Measurements from ENCODE around the gene SEC16A.

SEC16A gene

DNA sequence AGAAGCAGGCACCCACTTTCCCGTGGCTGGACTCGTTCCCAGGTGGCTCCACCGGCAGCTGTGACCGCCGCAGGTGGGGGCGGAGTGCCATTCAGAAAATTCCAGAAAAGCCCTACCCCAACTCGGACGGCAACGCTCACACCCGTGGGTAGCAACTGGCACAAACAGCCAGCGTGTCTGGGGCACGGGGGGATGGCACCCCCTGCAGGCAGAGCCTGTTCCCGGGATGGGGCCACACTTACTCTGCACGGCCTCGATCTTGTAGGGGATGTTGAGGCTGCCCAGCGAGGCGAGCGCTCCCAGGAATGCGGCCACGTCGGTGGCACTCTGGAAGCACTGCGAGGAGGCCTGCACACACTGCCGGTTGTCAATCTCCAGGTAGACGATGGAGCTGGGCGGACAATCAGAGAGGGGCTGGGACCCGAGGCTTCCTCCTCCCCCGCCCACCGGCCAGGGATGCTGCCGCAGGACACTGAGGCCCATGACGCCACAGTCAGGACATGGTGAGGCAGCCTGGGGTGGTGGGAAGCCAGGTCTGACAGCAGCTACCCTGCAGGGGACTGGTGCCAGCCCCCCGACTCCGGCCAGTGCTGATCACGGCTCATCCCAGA is 20.2 kb upstream of the SEC16A start:
- in situ Hi-C loops (cut with HindIII; ENCODE audit: low pct_ligation_motif_present, low sequenced_read_pairs): no loop called here
- peaks cover 54% of the 10 kb centered on the region for H3K36me3 ChIP-seq (replicated peaks)
- H3K27ac ChIP-seq: no peak overlapping the region
- TF ChIP-seq, protein P1, sequence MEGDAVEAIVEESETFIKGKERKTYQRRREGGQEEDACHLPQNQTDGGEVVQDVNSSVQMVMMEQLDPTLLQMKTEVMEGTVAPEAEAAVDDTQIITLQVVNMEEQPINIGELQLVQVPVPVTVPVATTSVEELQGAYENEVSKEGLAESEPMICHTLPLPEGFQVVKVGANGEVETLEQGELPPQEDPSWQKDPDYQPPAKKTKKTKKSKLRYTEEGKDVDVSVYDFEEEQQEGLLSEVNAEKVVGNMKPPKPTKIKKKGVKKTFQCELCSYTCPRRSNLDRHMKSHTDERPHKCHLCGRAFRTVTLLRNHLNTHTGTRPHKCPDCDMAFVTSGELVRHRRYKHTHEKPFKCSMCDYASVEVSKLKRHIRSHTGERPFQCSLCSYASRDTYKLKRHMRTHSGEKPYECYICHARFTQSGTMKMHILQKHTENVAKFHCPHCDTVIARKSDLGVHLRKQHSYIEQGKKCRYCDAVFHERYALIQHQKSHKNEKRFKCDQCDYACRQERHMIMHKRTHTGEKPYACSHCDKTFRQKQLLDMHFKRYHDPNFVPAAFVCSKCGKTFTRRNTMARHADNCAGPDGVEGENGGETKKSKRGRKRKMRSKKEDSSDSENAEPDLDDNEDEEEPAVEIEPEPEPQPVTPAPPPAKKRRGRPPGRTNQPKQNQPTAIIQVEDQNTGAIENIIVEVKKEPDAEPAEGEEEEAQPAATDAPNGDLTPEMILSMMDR (IDR thresholded peaks at IDR 0.05; ENCODE audit: low read depth, low read length, missing control alignments): no peak
- DNase-seq: no peak
- H3K27me3 ChIP-seq (replicated peaks): no peaks in the 10 kb centered on the region
- no peak overlapping the region for H3K4me3 ChIP-seq (ENCODE audit: low read depth, low read length)

DNA sequence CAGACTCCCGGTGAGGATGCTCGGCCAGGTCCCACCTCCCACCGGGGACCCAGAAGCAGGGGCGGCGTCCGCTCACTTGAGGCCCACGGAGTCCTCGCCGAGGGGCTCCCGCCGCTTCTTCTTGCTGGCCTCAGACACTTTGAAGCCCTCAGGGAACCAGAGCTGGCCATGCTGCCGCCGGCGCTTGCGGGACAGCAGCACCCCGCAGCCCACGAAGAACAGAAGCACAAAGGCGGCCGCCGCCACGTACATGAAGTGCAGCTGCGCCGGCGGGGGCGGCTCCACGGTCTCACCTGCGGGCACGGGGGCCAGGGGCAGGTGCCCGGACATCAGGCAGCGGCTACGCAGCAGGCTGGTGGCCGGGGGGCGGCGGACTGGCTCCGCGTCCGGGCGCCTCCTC is 19.4 kb upstream of the SEC16A start:
- no peaks in the 10 kb centered on the region for H3K27me3 ChIP-seq (replicated peaks)
- H3K27ac ChIP-seq: no peak overlapping the region
- in situ Hi-C loops (cut with HindIII; ENCODE audit: low pct_ligation_motif_present, low sequenced_read_pairs): no loop called here
- DNase-seq: no peak
- TF ChIP-seq, protein P1 (IDR thresholded peaks at IDR 0.05; ENCODE audit: low read depth, low read length, missing control alignments): no peak
- no peak overlapping the region for H3K4me3 ChIP-seq (ENCODE audit: low read depth, low read length)
- peaks cover 49% of the 10 kb centered on the region for H3K36me3 ChIP-seq (replicated peaks)

DNA sequence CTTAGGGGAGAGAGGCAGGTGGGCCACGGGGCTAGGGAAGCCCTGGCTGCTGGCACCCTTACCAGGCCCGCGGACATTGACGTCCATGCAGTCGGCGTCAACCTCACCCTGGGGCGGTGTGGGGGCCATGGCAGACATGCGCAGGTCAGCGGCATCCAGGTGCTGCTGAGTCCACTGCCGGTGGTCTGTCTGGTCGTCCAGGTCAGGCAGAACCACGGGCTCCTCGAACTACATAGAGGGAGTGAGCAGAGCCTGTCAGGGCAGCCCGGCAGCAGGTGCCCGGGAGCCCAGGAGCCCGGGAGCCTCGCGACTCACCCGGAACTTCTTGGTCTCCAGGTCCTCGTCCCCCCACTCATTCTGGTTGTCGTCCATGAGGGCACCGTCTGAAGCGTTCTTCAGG is 18.8 kb upstream of the SEC16A start:
- Histone ChIP-seq H3K27me3 (replicated peaks) (no peaks in the 10 kb centered on the region), H3K36me3 (replicated peaks) (peaks cover 48% of the 10 kb centered on the region), H3K27ac (no peak overlapping the region), H3K4me3 (ENCODE audit: low read depth, low read length) (no peak overlapping the region)
- no peak for DNase-seq
- in situ Hi-C loops (cut with HindIII; ENCODE audit: low pct_ligation_motif_present, low sequenced_read_pairs): no loop called here
- TF ChIP-seq, protein P1 (IDR thresholded peaks at IDR 0.05; ENCODE audit: low read depth, low read length, missing control alignments): no peak

DNA sequence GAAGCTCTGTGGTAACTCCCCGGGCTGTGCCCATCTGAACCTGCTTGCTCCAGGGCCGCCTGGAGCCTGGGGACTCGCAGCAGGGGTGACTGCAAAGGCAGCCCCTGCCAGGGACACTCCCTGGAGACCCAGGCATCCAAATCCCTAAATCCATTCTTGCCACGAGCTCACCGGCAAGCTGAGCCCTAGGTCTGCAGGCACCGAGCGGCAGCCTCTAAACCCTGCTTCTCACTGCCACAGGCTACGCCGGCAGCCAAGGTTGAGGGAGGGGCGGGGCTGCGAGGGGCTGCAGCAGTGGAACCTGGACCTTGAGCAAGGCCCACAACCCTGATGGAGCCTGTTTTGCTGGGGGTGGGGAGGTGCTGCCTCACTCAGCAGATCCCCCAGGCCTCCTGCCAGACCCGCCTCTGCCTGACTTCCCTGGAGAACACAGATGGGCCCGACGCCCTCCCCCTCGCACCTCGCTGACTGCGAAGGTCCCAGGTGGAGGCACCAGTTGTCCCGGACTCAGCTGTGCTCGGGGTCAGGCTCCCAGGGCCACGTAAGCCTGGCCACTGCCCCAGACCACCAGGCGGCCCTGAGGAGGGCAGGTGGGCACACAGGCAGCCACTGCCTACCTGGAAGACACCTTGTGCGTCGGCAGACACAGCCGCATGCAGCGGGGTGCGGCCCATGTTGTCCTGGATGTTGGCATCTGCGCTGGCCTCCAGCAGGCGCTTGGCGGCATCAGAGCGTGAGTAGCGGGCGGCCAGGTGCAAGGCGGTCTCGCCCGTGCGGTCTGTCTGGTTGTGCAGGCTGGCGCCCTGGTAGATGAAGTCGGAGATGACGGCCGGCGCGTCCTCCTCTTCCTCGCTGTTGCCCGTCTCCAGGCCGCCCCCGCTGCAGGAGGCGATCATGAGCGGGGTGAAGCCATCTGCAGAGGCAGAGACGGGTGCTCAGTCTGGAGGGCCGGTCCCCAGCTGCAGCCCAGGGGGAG is 17.4 kb upstream of the SEC16A start:
- in situ Hi-C loops (cut with HindIII; ENCODE audit: low pct_ligation_motif_present, low sequenced_read_pairs): no loop called here

DNA sequence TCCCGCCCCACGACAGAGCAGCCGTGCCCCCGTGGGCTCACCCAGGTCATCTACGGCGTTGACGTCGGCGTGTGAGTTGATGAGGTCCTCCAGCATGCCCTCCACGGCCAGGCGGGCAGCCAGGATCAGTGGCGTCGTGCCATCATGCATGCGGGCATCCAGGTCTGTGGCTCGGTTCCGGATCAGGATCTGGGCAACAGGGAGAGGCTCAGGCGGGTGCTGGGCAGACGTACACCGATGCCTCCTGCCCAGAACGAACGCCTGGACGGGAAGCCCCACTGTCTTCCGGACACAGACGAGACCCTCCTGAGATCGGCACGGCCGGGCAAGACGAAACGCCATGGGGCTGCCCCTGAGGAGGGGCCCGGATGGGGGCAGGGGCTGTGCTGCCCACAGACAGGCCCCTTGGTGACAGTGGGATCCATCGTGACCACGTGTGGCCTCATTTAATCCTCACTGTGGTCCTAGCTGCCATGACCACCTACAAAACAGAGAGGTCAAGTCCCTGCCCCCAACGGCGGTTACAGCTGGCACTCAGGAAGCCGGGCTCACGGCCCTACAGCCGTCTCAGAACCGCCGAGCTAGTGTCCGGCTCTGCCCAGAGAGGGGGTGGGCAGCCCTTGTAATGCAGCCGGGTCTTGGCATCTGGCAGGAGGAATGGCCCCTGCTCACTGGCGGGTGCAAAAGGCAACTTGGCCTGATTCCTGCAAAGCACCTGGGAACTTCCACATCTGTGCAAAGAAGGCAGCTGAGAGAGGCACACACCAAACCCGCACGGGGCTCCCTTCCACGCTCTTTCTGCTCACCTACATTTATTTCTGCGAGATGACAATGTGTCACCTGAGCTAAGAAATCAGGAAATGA is 16.5 kb upstream of the SEC16A start:
- in situ Hi-C loops (cut with HindIII; ENCODE audit: low pct_ligation_motif_present, low sequenced_read_pairs): no loop called here
- Histone ChIP-seq H3K36me3 (replicated peaks) (peaks cover 42% of the 10 kb centered on the region), H3K27me3 (replicated peaks) (no peaks in the 10 kb centered on the region), H3K27ac (no peak overlapping the region), H3K4me3 (ENCODE audit: low read depth, low read length) (no peak overlapping the region)
- TF ChIP-seq, protein P1 (IDR thresholded peaks at IDR 0.05; ENCODE audit: low read depth, low read length, missing control alignments): no peak
- no peak for DNase-seq

More for the DNA sequence above, 17.4 kb upstream of the SEC16A start:
- peaks cover 50% of the 10 kb centered on the region for H3K36me3 ChIP-seq (replicated peaks)
- no peaks in the 10 kb centered on the region for H3K27me3 ChIP-seq (replicated peaks)
- no peak overlapping the region for H3K27ac ChIP-seq
- no peak overlapping the region for H3K4me3 ChIP-seq (ENCODE audit: low read depth, low read length)
- no peak for DNase-seq
- TF ChIP-seq, protein P1 (IDR thresholded peaks at IDR 0.05; ENCODE audit: low read depth, low read length, missing control alignments): no peak

Data from brain microvascular endothelial cell (primary cell).